Heart left ventricle (tissue), 16 donors: ENCODE data around the gene NSF. TPM values are rescaled to one million over a fixed set of nuclear protein-coding genes. Genes with fewer than 3 reads are reported as not detected.

ENCODE experiments used
- ATAC-seq, 4 donors: fragments of 200-7000 bp; cut with Tn5 transposase; one replicate each; pipeline ENCODE4 v1.9.1; 2020 to 2022; ENCODE audit warnings: moderate library complexity in 4 of 4, mild to moderate bottlenecking in 3 of 4, moderate number of reproducible peaks in 1 of 4
- DNase-seq, 5 donors: peaks; one replicate each; pipeline ENCODE4 v3.0.0-alpha.2; 2020
- H3K27ac ChIP-seq, 12 donors: fragments of 200-600 bp; sonication (generic) in 4 of 12; one replicate each; pipeline versions ENCODE4 v1.5.0 to v1.8.0; 2016 to 2022; ENCODE audit warnings: mild to moderate bottlenecking in 2 of 12
- H3K27me3 ChIP-seq, 9 donors: fragments of 200-600 bp; sonication (generic) in 2 of 9; one replicate each; pipeline versions ENCODE4 v1.5.1 to v1.8.0; 2016 to 2022; ENCODE audit warnings: mild to moderate bottlenecking in 3 of 9
- H3K36me3 ChIP-seq, 9 donors: fragments of 200-600 bp; sonication (generic) in 2 of 9; one replicate each; pipeline versions ENCODE4 v1.5.0 to v1.8.0; 2018 to 2022; ENCODE audit warnings: mild to moderate bottlenecking in 2 of 9
- H3K4me1 ChIP-seq, 12 donors: fragments of 200-600 bp; sonication (generic) in 4 of 12; one replicate each; pipeline versions ENCODE4 v1.5.0 to v1.8.0; 2016 to 2022; ENCODE audit warnings: mild to moderate bottlenecking in 3 of 12
- H3K4me3 ChIP-seq, 12 donors: fragments of 200-600 bp; sonication (generic) in 4 of 12; one replicate each; pipeline versions ENCODE4 v1.5.0 to v1.8.0; 2017 to 2022; ENCODE audit warnings: mild to moderate bottlenecking in 9 of 12, moderate library complexity in 4 of 12
- H3K9me3 ChIP-seq, 12 donors: fragments of 200-600 bp; sonication (generic) in 4 of 12; one replicate each; pipeline versions ENCODE4 v1.5.0 to v1.8.0; 2016 to 2022; ENCODE audit warnings: mild to moderate bottlenecking in 1 of 12
- CTCF ChIP-seq, 12 donors: fragments of 200-600 bp; sonication (generic) in 4 of 12; IDR thresholded peaks; one replicate each; pipeline versions ENCODE4 v1.5.0 to v1.8.0; 2018 to 2022; ENCODE audit warnings: antibody characterized with exemption in 12 of 12, mild to moderate bottlenecking in 5 of 12
- POLR2A ChIP-seq, 2 donors: fragments of 450-650 bp; IDR thresholded peaks; one replicate each; pipeline ENCODE4 v1.6.1; 2017; ENCODE audit warnings: antibody characterized with exemption in 2 of 2, mild to moderate bottlenecking in 2 of 2, moderate library complexity in 2 of 2
- WGBS, 4 donors: extraction: QIAGEN DNeasy Blood & Tissue Kit in 2 of 4; methylation state at CpG; one replicate each; pipeline versions ENCODE4 v1.1.5 to v1.1.7; 2013 to 2018; 5-methylcytosine and 5-hydroxymethylcytosine counted together
- intact Hi-C, 10 donors: fragments of 100-400 bp; cut with DNase I; formaldehyde crosslinking; loops; one replicate each; pipeline versions ENCODE4 v1.11.1 to v1.14.2; 2022
- polyA plus RNA-seq, 2 donors: library from polyadenylated mRNA; stranded (reverse); fragments of 200-250 nt; gene quantifications; one replicate each; pipeline ENCODE4 v1.2.3, GENCODE V29; 2013
- total RNA-seq, 9 donors: library from RNA; depleted of rRNA in 2 of 9; stranded (reverse); fragments of >200 nt in 2 of 9; fragmentation: NEBNext Ultra II Directional in 3 of 9; extraction: Animal tissue kit (Norgen Biotek cat#: 25700) in 3 of 9; gene quantifications; one replicate each; pipeline versions ENCODE4 v1.1.0 to v1.2.4, GENCODE V29; 2016 to 2023
- donor health status: ischemic (EF 13 %, LVEDD 7.1; RV severe dilation, severe dysfunction).
- donor health status: healthy with polysubstance abuse.
- donor health status: DM: no; HTN: yes; CAD: no.
- donor health status: DM: no; HTN: no; CAD: no.
- donor health status: ischemic (EF 25% LVEDD 6.9; RV normal size, moderate dysfunction).
- donor health status: ischemic (EF 25% LVEDD 5.7; RV mildly dilated, moderate dysfunction).
- donor health status: healthy.
- donor health status: DM: yes; HTN: yes; CAD: no.
- donor health status: ischemic (EF 35%, LVEDD 5.7; RV mildly dilated, moderate dysfunction).
- donor health status: nonischemic (EF 11% LVEDD 7.7; RV severe dilation, severe dysfunction).
- donor health status: DM: yes; HTN: yes; CAD: no.
- donor health status: PGD.
- donor health status: ischemic (EF 29% LVEDD 5.4; RV normal size, mild dysfunction).
- donor health status: nonischemic (EF 23%, LVEDD 6.1; RV moderate dilation, normal function).

Gene NSF
- total and polyA plus RNA-seq, 11 donors: 5.4 to 33.9 (median 21.0) TPM

- Histone ChIP-seq H3K27me3 (no peaks in the 10 kb centered on the region), H3K4me1 (peaks cover 0 to 4% (median 0%) of the 10 kb centered on the region in 12 donors), H3K36me3 (peaks cover 0 to 15% (median 4%) of the 10 kb centered on the region in 9 donors), H3K27ac (no peak overlapping the region), H3K9me3 (no peaks in the 10 kb centered on the region), H3K4me3 (no peak overlapping the region)
- no peak for DNase-seq
- ATAC-seq: no peak
- intact Hi-C loops: loop anchor here in 1 of 10 donors (5.0 kb wide), 1 partner anchor 35 kb away; no protein-coding TSS in a partner anchor
- WGBS, 4 donors: 78 to 93% (median 87%) methylated on average over 4 of the region's 4 CpGs
- TF ChIP-seq POLR2A (IDR thresholded peaks at IDR 0.05) (no peak), CTCF (IDR thresholded peaks at IDR 0.05) (no peak)
These were observed 146.9 kb downstream of the NSF start for GRCh38 chr17:46737326-46737725.

GRCh38 chr17:46738544-46738943, 148.1 kb downstream of the NSF start:
- Histone ChIP-seq H3K36me3 (peaks cover 0 to 7% (median 0%) of the 10 kb centered on the region in 9 donors), H3K27ac (no peak overlapping the region), H3K4me3 (no peak overlapping the region), H3K27me3 (no peaks in the 10 kb centered on the region), H3K9me3 (no peaks in the 10 kb centered on the region), H3K4me1 (peaks cover 0 to 10% (median 0%) of the 10 kb centered on the region in 12 donors)
- 90 to 97% (median 97%) methylated on average over 4 of the region's 4 CpGs for WGBS, 4 donors
- ATAC-seq (no peak), DNase-seq (no peak)
- no peak for TF ChIP-seq POLR2A (IDR thresholded peaks at IDR 0.05)
- TF ChIP-seq CTCF (IDR thresholded peaks at IDR 0.05): no peak
- intact Hi-C loops: loop anchor here in 1 of 10 donors (5.0 kb wide), 1 partner anchor 34 kb away; no protein-coding TSS in a partner anchor

- ATAC-seq: no peak
- no peak overlapping the region for H3K27ac ChIP-seq
- H3K27me3 ChIP-seq: no peaks in the 10 kb centered on the region
- no peak for TF ChIP-seq CTCF (IDR thresholded peaks at IDR 0.05)
- TF ChIP-seq POLR2A (IDR thresholded peaks at IDR 0.05): no peak
- no peak overlapping the region for H3K4me3 ChIP-seq
- intact Hi-C loops: loop anchor here in 2 of 10 donors (2.0 to 5.0 kb wide), 2 partner anchors 15 to 32 kb away; no protein-coding TSS in a partner anchor
- peaks cover 0 to 4% (median 0%) of the 10 kb centered on the region in 9 donors for H3K36me3 ChIP-seq
- H3K4me1 ChIP-seq: peaks cover 0 to 10% (median 0%) of the 10 kb centered on the region in 12 donors
- no peaks in the 10 kb centered on the region for H3K9me3 ChIP-seq
- no peak for DNase-seq
These were observed 149.5 kb downstream of the NSF start for GRCh38 chr17:46739982-46740381.

- Histone ChIP-seq H3K27me3 (no peaks in the 10 kb centered on the region), H3K27ac (no peak overlapping the region), H3K36me3 (peaks cover 0 to 5% (median 0%) of the 10 kb centered on the region in 9 donors), H3K4me1 (peaks cover 0 to 10% (median 0%) of the 10 kb centered on the region in 12 donors), H3K4me3 (no peak overlapping the region), H3K9me3 (no peaks in the 10 kb centered on the region)
- TF ChIP-seq POLR2A (IDR thresholded peaks at IDR 0.05) (no peak), CTCF (IDR thresholded peaks at IDR 0.05) (no peak)
- intact Hi-C loops: loop anchor here in 1 of 10 donors (2.0 kb wide), 1 partner anchor 14 kb away; no protein-coding TSS in a partner anchor
- ATAC-seq (no peak), DNase-seq (no peak)
- WGBS, 4 donors: 85 to 90% (median 89%) methylated on average over 2 of the region's 2 CpGs
These were observed 150.8 kb downstream of the NSF start for GRCh38 chr17:46741122-46741730.
